H9 (cell line): ENCODE results near the gene AKT3. TPM values are rescaled to one million over a fixed set of nuclear protein-coding genes. Genes with fewer than 3 reads are reported as not detected.

ENCODE experiments used
- DNase-seq: peaks from one replicate; pipeline ENCODE4 v3.0.0-alpha.2; 2017
- H2AFZ ChIP-seq: one replicate; pipeline ENCODE4 v1.6.1; 2013; ENCODE audit warnings: mild to moderate bottlenecking, low read length, control low read depth, moderate library complexity
- H2AK5ac ChIP-seq: 2 replicates; pipeline ENCODE4 v1.6.1; 2013; ENCODE audit warnings: low read length, control low read depth, mixed read lengths; ENCODE audit not compliant: insufficient read length
- H2BK120ac ChIP-seq: one replicate; pipeline ENCODE4 v1.6.1; 2013; ENCODE audit warnings: low read depth, mild to moderate bottlenecking, low read length, control low read depth, inconsistent platforms; ENCODE audit not compliant: poor library complexity, severe bottlenecking
- H2BK12ac ChIP-seq: 2 replicates; pipeline ENCODE4 v1.6.1; 2013; ENCODE audit warnings: low read length, control low read depth, mixed read lengths, low read depth; ENCODE audit not compliant: insufficient read length
- H2BK15ac ChIP-seq: 2 replicates; pipeline ENCODE4 v1.6.1; 2013; ENCODE audit warnings: low read depth, low read length, control low read depth
- H2BK20ac ChIP-seq: one replicate; pipeline ENCODE4 v1.6.1; 2013; ENCODE audit warnings: low read depth, mild to moderate bottlenecking, low read length, control low read depth, inconsistent platforms; ENCODE audit not compliant: poor library complexity, severe bottlenecking
- H2BK5ac ChIP-seq: 2 replicates; pipeline ENCODE4 v1.6.1; 2013; ENCODE audit warnings: low read length, control low read depth, mixed read lengths; ENCODE audit not compliant: insufficient read length
- H3K14ac ChIP-seq: 2 replicates; pipeline ENCODE4 v1.6.1; 2013; ENCODE audit warnings: low read length, control low read depth; ENCODE audit not compliant: insufficient read depth
- H3K18ac ChIP-seq: 2 replicates; pipeline ENCODE4 v1.6.1; 2013; ENCODE audit warnings: low read depth, mild to moderate bottlenecking, mixed read lengths, low read length, control low read depth; ENCODE audit not compliant: insufficient read length
- H3K23ac ChIP-seq: 2 replicates; pipeline ENCODE4 v1.6.1; 2013; ENCODE audit warnings: low read length, control low read depth, mixed read lengths, low read depth; ENCODE audit not compliant: insufficient read length
- H3K23me2 ChIP-seq: 2 replicates; pipeline ENCODE4 v1.6.1; 2013; ENCODE audit warnings: low read depth, mild to moderate bottlenecking, mixed read lengths, low read length, control low read depth; ENCODE audit not compliant: insufficient read length, poor library complexity, severe bottlenecking
- H3K27ac ChIP-seq: 2 replicates; pipeline ENCODE4 v1.5.1; 2013; ENCODE audit warnings: low read length, control low read depth, mixed read lengths, low read depth; ENCODE audit not compliant: insufficient read length
- H3K27me3 ChIP-seq: 2 replicates; pipeline ENCODE4 v1.6.1; 2013; ENCODE audit warnings: low read length, control low read depth, inconsistent platforms; ENCODE audit not compliant: insufficient read depth
- H3K4ac ChIP-seq: 2 replicates; pipeline ENCODE4 v1.6.1; 2013; ENCODE audit warnings: low read depth, mild to moderate bottlenecking, control low read depth, inconsistent platforms, low read length, moderate library complexity
- H3K4me1 ChIP-seq: 2 replicates; pipeline ENCODE4 v1.6.1; 2013; ENCODE audit warnings: low read length, control low read depth, inconsistent platforms; ENCODE audit not compliant: insufficient read depth
- H3K4me2 ChIP-seq: 2 replicates; pipeline ENCODE4 v1.6.1; 2013; ENCODE audit warnings: low read length, control low read depth, mixed read lengths; ENCODE audit not compliant: insufficient read length, insufficient read depth
- H3K56ac ChIP-seq: 2 replicates; pipeline ENCODE4 v1.6.1; 2013; ENCODE audit warnings: low read depth, mild to moderate bottlenecking, mixed read lengths, low read length, control low read depth; ENCODE audit not compliant: insufficient read length
- H3K79me1 ChIP-seq: 2 replicates; pipeline ENCODE4 v1.6.1; 2013; ENCODE audit warnings: low read depth, mild to moderate bottlenecking, moderate library complexity, low read length, control low read depth, inconsistent platforms; ENCODE audit not compliant: insufficient read depth, poor library complexity, severe bottlenecking
- H3K79me2 ChIP-seq: 2 replicates; pipeline ENCODE4 v1.6.1; 2013; ENCODE audit warnings: low read length, control low read depth, inconsistent platforms; ENCODE audit not compliant: insufficient read depth
- H3K9ac ChIP-seq: 2 replicates; pipeline ENCODE4 v1.6.1; 2013; ENCODE audit warnings: low read length, control low read depth, mixed read lengths; ENCODE audit not compliant: insufficient read length; ENCODE audit errors: extremely low read depth
- H3K9me3 ChIP-seq: one replicate; pipeline ENCODE4 v1.6.1; 2013; ENCODE audit warnings: low read depth, low read length, inconsistent platforms; ENCODE audit not compliant: control insufficient read depth
- H3T11ph ChIP-seq: one replicate; pipeline ENCODE4 v1.6.1; 2013; ENCODE audit warnings: mild to moderate bottlenecking, low read length, control low read depth, inconsistent platforms
- H4K20me1 ChIP-seq: one replicate; pipeline ENCODE4 v1.6.1; 2013; ENCODE audit not compliant: control insufficient read depth, insufficient read length, insufficient read depth
- H4K5ac ChIP-seq: 2 replicates; pipeline ENCODE4 v1.6.1; 2013; ENCODE audit warnings: low read depth, mild to moderate bottlenecking, mixed read lengths, low read length, control low read depth; ENCODE audit not compliant: insufficient read length
- H4K8ac ChIP-seq: replicated peaks from 2 replicates; pipeline ENCODE4 v1.6.1; 2013; ENCODE audit warnings: low read length, control low read depth, mixed read lengths, low read depth; ENCODE audit not compliant: insufficient read length
- H4K91ac ChIP-seq: 2 replicates; pipeline ENCODE4 v1.6.1; 2013; ENCODE audit warnings: low read depth, mild to moderate bottlenecking, moderate library complexity, mixed read lengths, low read length, control low read depth; ENCODE audit not compliant: insufficient read length
- H3K27ac Mint-ChIP-seq, 3 experiments: 2 replicates in 2 of 3; 3 replicates in 1 of 3; pipeline ENCODE4 v1.8.0; 2020 to 2021; ENCODE audit warnings: mixed read lengths in 3 of 3, mild to moderate bottlenecking in 1 of 3, moderate library complexity in 1 of 3
- H3K27me3 Mint-ChIP-seq: 2 replicates; pipeline ENCODE4 v1.8.0; 2021; ENCODE audit warnings: low read depth, mild to moderate bottlenecking, moderate library complexity, mixed read lengths
- H3K36me3 Mint-ChIP-seq, 3 experiments: 2 replicates in 2 of 3; 3 replicates in 1 of 3; pipeline ENCODE4 v1.8.0; 2020 to 2021; ENCODE audit warnings: low read depth in 3 of 3, mixed read lengths in 3 of 3; ENCODE audit not compliant: insufficient read depth in 1 of 3
- H3K4me1 Mint-ChIP-seq, 2 experiments: 2 replicates each; pipeline ENCODE4 v1.8.0; 2020; ENCODE audit warnings: mixed read lengths in 2 of 2
- H3K4me3 Mint-ChIP-seq, 2 experiments: 2 replicates in 1 of 2; 3 replicates in 1 of 2; pipeline ENCODE4 v1.8.0; 2020 to 2021; ENCODE audit warnings: mild to moderate bottlenecking in 2 of 2, mixed read lengths in 2 of 2, moderate library complexity in 1 of 2
- H3K9me3 Mint-ChIP-seq, 2 experiments: 2 replicates in 1 of 2; 3 replicates in 1 of 2; pipeline ENCODE4 v1.8.0; 2020; ENCODE audit warnings: mild to moderate bottlenecking in 2 of 2, mixed read lengths in 2 of 2, moderate library complexity in 1 of 2
- WGBS: extraction: QIAGEN DNeasy Blood & Tissue Kit; methylation state at CpG from one replicate; pipeline ENCODE4 v1.1.7; 2013; ENCODE audit warnings: missing lambda C conversion rate, low lambda C conversion rate, mixed read lengths; ENCODE audit not compliant: insufficient read length; ENCODE audit errors: extremely low coverage; 5-methylcytosine and 5-hydroxymethylcytosine counted together
- total RNA-seq: library from RNA; stranded (reverse); gene quantifications from 2 replicates; pipeline ENCODE4 v1.2.1, GENCODE V29; 2021
- TF ChIP-seq, protein P1 (sequence below): fragments of 200-600 bp; sonication (generic); conservative IDR thresholded peaks from 3 replicates; pipeline ENCODE4 v1.8.0; 2021; ENCODE audit warnings: antibody characterized with exemption, mild to moderate bottlenecking

The AKT3 gene
- total RNA-seq, 1 experiment from 2014 or later = 27.8 TPM

DNA sequence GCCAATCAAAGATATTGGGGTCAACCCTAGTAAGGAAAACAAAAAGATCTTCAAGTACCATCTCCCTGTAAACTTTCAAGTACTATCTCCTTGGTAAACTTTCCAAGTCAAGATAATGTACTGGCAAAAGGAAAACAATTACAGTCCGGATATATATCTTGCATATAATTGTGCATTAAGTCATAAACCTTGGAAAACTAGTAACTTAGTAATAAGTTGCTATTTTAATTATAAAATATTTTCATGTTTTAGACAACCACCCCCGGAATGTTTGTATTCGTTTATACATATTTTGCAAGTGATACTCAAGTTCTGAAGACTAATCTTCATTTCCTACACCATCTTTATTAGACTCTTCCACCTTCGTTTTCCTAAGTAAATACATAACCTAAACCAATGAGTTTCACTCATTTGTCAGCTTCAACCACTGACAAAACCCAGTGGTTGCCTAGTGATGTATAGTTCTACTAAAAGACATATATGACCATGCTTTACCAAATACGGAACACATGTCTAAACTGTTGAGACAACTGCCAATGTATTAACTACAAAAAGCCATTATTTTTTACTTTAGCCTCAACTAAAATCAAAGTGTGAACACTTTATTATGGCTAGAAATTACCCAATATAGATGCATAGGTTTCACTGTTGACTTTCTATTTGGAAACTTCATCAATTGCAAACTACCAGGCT is 1.7 kb downstream of the AKT3 start:
- peaks cover 16 to 17% of the 10 kb centered on the region in 2 experiments for H3K4me1 Mint-ChIP-seq
- no peaks in the 10 kb centered on the region; a peak in 1 of 5 replicates for H3K9me3 Mint-ChIP-seq
- H3K4me2 ChIP-seq = peak overlapping the region; percentile 48
- H3K9me3 ChIP-seq = no peaks in the 10 kb centered on the region
- H2BK20ac ChIP-seq = no peak overlapping the region
- H3K56ac ChIP-seq = no peak overlapping the region
- WGBS = no CpG with 5 or more reads among the region's 5 CpGs
- no peak overlapping the region; a peak in 1 of 7 replicates for H3K27ac Mint-ChIP-seq
- no peak overlapping the region for H4K91ac ChIP-seq
- H3K9ac ChIP-seq = peak overlapping the region; percentile 40
- H3K4me1 ChIP-seq = no peaks in the 10 kb centered on the region
- no peaks in the 10 kb centered on the region for H3K23me2 ChIP-seq
- H3K23ac ChIP-seq = no peak overlapping the region
- H4K20me1 ChIP-seq = no peaks in the 10 kb centered on the region
- H2AFZ ChIP-seq = no peak overlapping the region
- no peak overlapping the region for H3T11ph ChIP-seq
- no peaks in the 10 kb centered on the region; the same call in 1 of the 2 replicates for H3K79me2 ChIP-seq
- DNase-seq = no peak
- no peak overlapping the region for H2BK15ac ChIP-seq
- H3K36me3 Mint-ChIP-seq = peaks cover 0 to 6% (median 2%) of the 10 kb centered on the region in 3 experiments; a peak in 1 of 7 replicates
- no peak overlapping the region for H3K4ac ChIP-seq
- H2BK12ac ChIP-seq = no peak overlapping the region
- no peaks in the 10 kb centered on the region for H3K27me3 ChIP-seq
- H2BK120ac ChIP-seq = no peak overlapping the region
- TF ChIP-seq, protein P1, sequence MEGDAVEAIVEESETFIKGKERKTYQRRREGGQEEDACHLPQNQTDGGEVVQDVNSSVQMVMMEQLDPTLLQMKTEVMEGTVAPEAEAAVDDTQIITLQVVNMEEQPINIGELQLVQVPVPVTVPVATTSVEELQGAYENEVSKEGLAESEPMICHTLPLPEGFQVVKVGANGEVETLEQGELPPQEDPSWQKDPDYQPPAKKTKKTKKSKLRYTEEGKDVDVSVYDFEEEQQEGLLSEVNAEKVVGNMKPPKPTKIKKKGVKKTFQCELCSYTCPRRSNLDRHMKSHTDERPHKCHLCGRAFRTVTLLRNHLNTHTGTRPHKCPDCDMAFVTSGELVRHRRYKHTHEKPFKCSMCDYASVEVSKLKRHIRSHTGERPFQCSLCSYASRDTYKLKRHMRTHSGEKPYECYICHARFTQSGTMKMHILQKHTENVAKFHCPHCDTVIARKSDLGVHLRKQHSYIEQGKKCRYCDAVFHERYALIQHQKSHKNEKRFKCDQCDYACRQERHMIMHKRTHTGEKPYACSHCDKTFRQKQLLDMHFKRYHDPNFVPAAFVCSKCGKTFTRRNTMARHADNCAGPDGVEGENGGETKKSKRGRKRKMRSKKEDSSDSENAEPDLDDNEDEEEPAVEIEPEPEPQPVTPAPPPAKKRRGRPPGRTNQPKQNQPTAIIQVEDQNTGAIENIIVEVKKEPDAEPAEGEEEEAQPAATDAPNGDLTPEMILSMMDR = no peak
- no peak overlapping the region for H3K18ac ChIP-seq
- no peak overlapping the region for H2BK5ac ChIP-seq
- no peak overlapping the region for H2AK5ac ChIP-seq
- H4K5ac ChIP-seq = no peak overlapping the region
- H3K4me3 Mint-ChIP-seq = peak overlapping the region; percentile 92 to 99
- no peaks in the 10 kb centered on the region for H3K79me1 ChIP-seq
- no peak overlapping the region for H3K27ac ChIP-seq
- H3K14ac ChIP-seq = no peak overlapping the region
- peaks cover 13% of the 10 kb centered on the region for H3K27me3 Mint-ChIP-seq
- no peak overlapping the region for H4K8ac ChIP-seq
